Activated T-helper 2 cell treated with anti-CD3 and anti-CD28 coated beads, Interferon-gamma antibody, Interleukin-2, Interleukin-4, amounts not matched to agents 10 μg/mL and 5 μg/mL and 100 μg/mL, durations not matched to agents 14 hours and 24 hours and 36 hours (primary cell): ENCODE results near the gene THOC1. TPM values are rescaled to one million over a fixed set of nuclear protein-coding genes. Genes with fewer than 3 reads are reported as not detected.

ENCODE experiments used
- DNase-seq: peaks from one replicate; pipeline ENCODE4 v3.0.0; 2021; ENCODE audit warnings: low spot score
- H3K27ac Mint-ChIP-seq: one replicate; pipeline ENCODE4 v1.8.0; 2021; ENCODE audit warnings: mixed read lengths
- H3K27me3 Mint-ChIP-seq: one replicate; pipeline ENCODE4 v1.8.0; 2021; ENCODE audit warnings: low read depth, mixed read lengths
- H3K36me3 Mint-ChIP-seq: one replicate; pipeline ENCODE4 v1.8.0; 2021; ENCODE audit warnings: low read depth, mixed read lengths
- H3K4me1 Mint-ChIP-seq: one replicate; pipeline ENCODE4 v1.8.0; 2021; ENCODE audit warnings: low read depth, mixed read lengths
- H3K4me3 Mint-ChIP-seq: one replicate; pipeline ENCODE4 v1.8.0; 2021; ENCODE audit warnings: low read depth, mild to moderate bottlenecking, moderate library complexity, mixed read lengths
- H3K9me3 Mint-ChIP-seq: one replicate; pipeline ENCODE4 v1.8.0; 2021; ENCODE audit warnings: mixed read lengths
- intact Hi-C: fragments of 100-400 bp; cut with micrococcal nuclease; formaldehyde crosslinking; loops from one replicate; pipeline ENCODE4 v1.15.1; 2023
- total RNA-seq: library from RNA; stranded (reverse); gene quantifications from 2 replicates; pipeline ENCODE4 v1.2.3, GENCODE V29; 2022

THOC1 gene
- total RNA-seq, 1 donor from 2014 or later, result 70.6 TPM

- DNase-seq, result no peak
- Mint-ChIP-seq H3K4me3 (no peak overlapping the region), H3K27ac (no peak overlapping the region), H3K4me1 (no peaks in the 10 kb centered on the region), H3K36me3 (peaks cover 48% of the 10 kb centered on the region), H3K27me3 (no peaks in the 10 kb centered on the region), H3K9me3 (no peaks in the 10 kb centered on the region)
- intact Hi-C loops, result no loop called here
These were observed 40.5 kb downstream of the THOC1 start for GRCh38 chr18:227374-227773.

- Mint-ChIP-seq H3K27ac (no peak overlapping the region), H3K36me3 (peaks cover 53% of the 10 kb centered on the region), H3K4me3 (no peak overlapping the region), H3K9me3 (no peaks in the 10 kb centered on the region), H3K4me1 (no peaks in the 10 kb centered on the region), H3K27me3 (no peaks in the 10 kb centered on the region)
- no peak for DNase-seq
- intact Hi-C loops, result no loop called here
These were observed 42.1 kb downstream of the THOC1 start for GRCh38 chr18:225745-226144.

GRCh38 chr18:220708-221107 is 47.1 kb downstream of the THOC1 start:
- intact Hi-C loops, result no loop called here
- no peak for DNase-seq
- Mint-ChIP-seq H3K4me1 (no peaks in the 10 kb centered on the region), H3K36me3 (peaks cover 70% of the 10 kb centered on the region), H3K27ac (peak overlapping the region; percentile 18), H3K27me3 (no peaks in the 10 kb centered on the region), H3K4me3 (no peak overlapping the region), H3K9me3 (no peaks in the 10 kb centered on the region)

GRCh38 chr18:217532-218336 is 50.1 kb downstream of the THOC1 start:
- Mint-ChIP-seq H3K4me3 (no peak overlapping the region), H3K27me3 (no peaks in the 10 kb centered on the region), H3K36me3 (peaks cover 73% of the 10 kb centered on the region), H3K9me3 (no peaks in the 10 kb centered on the region), H3K27ac (no peak overlapping the region), H3K4me1 (no peaks in the 10 kb centered on the region)
- intact Hi-C loops, result no loop called here
- DNase-seq, result no peak

GRCh38 chr18:215448-216010 is 52.3 kb downstream of the THOC1 start:
- Mint-ChIP-seq H3K36me3 (peaks cover 78% of the 10 kb centered on the region), H3K27ac (no peak overlapping the region), H3K4me1 (no peaks in the 10 kb centered on the region), H3K4me3 (no peak overlapping the region), H3K9me3 (no peaks in the 10 kb centered on the region), H3K27me3 (no peaks in the 10 kb centered on the region)
- DNase-seq, result no peak
- intact Hi-C loops, result no loop called here

- no peak for DNase-seq
These were observed 53.9 kb downstream of the THOC1 start for GRCh38 chr18:213966-214365.

GRCh38 chr18:213505-213904 is 54.3 kb downstream of the THOC1 start:
- no peak for DNase-seq
- Mint-ChIP-seq H3K36me3 (peaks cover 83% of the 10 kb centered on the region), H3K27me3 (no peaks in the 10 kb centered on the region), H3K27ac (no peak overlapping the region), H3K4me3 (no peak overlapping the region), H3K9me3 (no peaks in the 10 kb centered on the region), H3K4me1 (no peaks in the 10 kb centered on the region)
- intact Hi-C loops, result no loop called here

More at GRCh38 chr18:213966-214365, 53.9 kb downstream of the THOC1 start:
- Mint-ChIP-seq H3K27me3 (no peaks in the 10 kb centered on the region), H3K36me3 (peaks cover 85% of the 10 kb centered on the region), H3K4me3 (no peak overlapping the region), H3K9me3 (no peaks in the 10 kb centered on the region), H3K27ac (no peak overlapping the region), H3K4me1 (no peaks in the 10 kb centered on the region)
- intact Hi-C loops, result no loop called here

- H3K27me3 Mint-ChIP-seq, result no peaks in the 10 kb centered on the region
- H3K4me1 Mint-ChIP-seq, result no peaks in the 10 kb centered on the region
- no peak for DNase-seq
- intact Hi-C loops, result no loop called here
- no peak overlapping the region for H3K27ac Mint-ChIP-seq
- H3K36me3 Mint-ChIP-seq, result peaks cover 83% of the 10 kb centered on the region
- no peak overlapping the region for H3K4me3 Mint-ChIP-seq
- H3K9me3 Mint-ChIP-seq, result no peaks in the 10 kb centered on the region
These were observed 55.1 kb downstream of the THOC1 start for GRCh38 chr18:212780-213179.

- no peaks in the 10 kb centered on the region for H3K27me3 Mint-ChIP-seq
- no peak for DNase-seq
- no peaks in the 10 kb centered on the region for H3K9me3 Mint-ChIP-seq
- H3K36me3 Mint-ChIP-seq, result peaks cover 77% of the 10 kb centered on the region
- intact Hi-C loops, result no loop called here
- no peaks in the 10 kb centered on the region for H3K4me1 Mint-ChIP-seq
- H3K27ac Mint-ChIP-seq, result no peak overlapping the region
- no peak overlapping the region for H3K4me3 Mint-ChIP-seq
These were observed 56.3 kb downstream of the THOC1 start for GRCh38 chr18:211582-211981.

- DNase-seq, result no peak
- Mint-ChIP-seq H3K27me3 (no peaks in the 10 kb centered on the region), H3K4me1 (no peaks in the 10 kb centered on the region), H3K4me3 (no peak overlapping the region), H3K27ac (no peak overlapping the region), H3K9me3 (no peaks in the 10 kb centered on the region), H3K36me3 (peaks cover 81% of the 10 kb centered on the region)
- intact Hi-C loops, result no loop called here
These were observed 57.1 kb downstream of the THOC1 start for GRCh38 chr18:210733-211132.

- intact Hi-C loops, result no loop called here
- Mint-ChIP-seq H3K9me3 (no peaks in the 10 kb centered on the region), H3K27ac (no peak overlapping the region), H3K36me3 (peaks cover 81% of the 10 kb centered on the region), H3K4me1 (no peaks in the 10 kb centered on the region), H3K4me3 (no peak overlapping the region), H3K27me3 (no peaks in the 10 kb centered on the region)
- DNase-seq, result no peak
These were observed 57.8 kb downstream of the THOC1 start for GRCh38 chr18:210075-210474.

GRCh38 chr18:199768-200167 is 68.1 kb downstream of the THOC1 start:
- intact Hi-C loops, result no loop called here
- Mint-ChIP-seq H3K27ac (no peak overlapping the region), H3K4me1 (peaks cover 2% of the 10 kb centered on the region), H3K27me3 (no peaks in the 10 kb centered on the region), H3K9me3 (no peaks in the 10 kb centered on the region), H3K36me3 (peaks cover 54% of the 10 kb centered on the region), H3K4me3 (no peak overlapping the region)
- DNase-seq, result no peak

- H3K27me3 Mint-ChIP-seq, result no peaks in the 10 kb centered on the region
- peaks cover 53% of the 10 kb centered on the region for H3K36me3 Mint-ChIP-seq
- no peak overlapping the region for H3K4me3 Mint-ChIP-seq
- DNase-seq, result no peak
- H3K4me1 Mint-ChIP-seq, result peaks cover 2% of the 10 kb centered on the region
- H3K27ac Mint-ChIP-seq, result no peak overlapping the region
- H3K9me3 Mint-ChIP-seq, result no peaks in the 10 kb centered on the region
- intact Hi-C loops, result no loop called here
These were observed 68.6 kb downstream of the THOC1 start for GRCh38 chr18:199214-199613.
